Measurements from ENCODE around the gene PDE8A.

PDE8A gene

DNA sequence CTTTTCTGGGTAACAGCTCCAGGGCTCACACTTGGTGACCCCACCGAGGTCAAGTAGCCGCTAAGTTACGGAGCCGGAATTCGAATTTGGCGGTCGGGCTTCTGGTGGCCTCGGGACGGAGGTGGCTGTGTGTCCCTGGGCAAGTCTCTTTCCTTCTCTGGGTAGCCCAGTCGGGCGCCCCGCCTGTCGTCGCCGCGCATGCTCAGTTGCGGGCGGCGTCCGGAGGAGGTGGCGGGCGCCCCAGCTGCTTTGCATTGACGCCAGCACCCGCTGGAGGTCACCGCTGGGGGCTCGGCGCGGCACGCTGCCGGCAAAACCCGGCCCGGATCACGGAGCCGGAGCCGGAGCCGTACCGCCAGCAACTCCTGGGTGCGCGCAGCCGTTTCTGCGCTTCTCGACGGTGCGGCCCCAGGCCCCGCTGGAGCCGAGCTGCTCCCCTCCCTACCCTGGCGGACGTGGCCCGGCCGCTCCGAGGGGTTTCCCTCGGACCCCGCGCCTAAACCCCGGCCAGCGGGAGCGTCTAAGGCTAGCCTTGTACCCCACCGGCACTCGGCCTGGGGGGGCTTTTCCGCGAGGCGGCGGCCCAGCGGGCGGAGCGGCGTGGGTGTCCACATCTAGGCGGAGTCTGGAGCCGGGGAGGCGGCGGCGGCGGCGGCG, 474 bp upstream of the PDE8A start:
- Histone ChIP-seq H3K27ac (ENCODE audit: low read length) (peak overlapping the region; percentile 91), H3K9ac (ENCODE audit: low read length) (peak overlapping the region; percentile 85), H3K79me2 (ENCODE audit: low read length) (peaks cover 12% of the 10 kb centered on the region; the same call in 1 of the 2 replicates), H3K4me1 (ENCODE audit: low read length) (no peaks in the 10 kb centered on the region; the same call in 1 of the 2 replicates), H3K9me2 (replicated peaks; ENCODE audit: insufficient read depth, low read length) (no peaks in the 10 kb centered on the region), H3K4me2 (ENCODE audit: low read depth, low read length) (peak overlapping the region; percentile 82; the same call in 1 of the 2 replicates), H3K4me3 (ENCODE audit: low read length) (peak overlapping the region; percentile 97), H3K27me3 (replicated peaks; ENCODE audit: insufficient read depth, low read length) (no peaks in the 10 kb centered on the region), H4K20me1 (ENCODE audit: insufficient read depth, low read length) (no peaks in the 10 kb centered on the region), H3F3A (ENCODE audit: insufficient read depth, low read length) (0 out of 2 replicates have a peak, but pooled peaks cover 3% of the 10 kb centered on the region), H3K9me3 (replicated peaks; ENCODE audit: insufficient read depth, low read length) (no peaks in the 10 kb centered on the region), H2AFZ (ENCODE audit: low read length) (peak overlapping the region; percentile 94), H3K36me3 (replicated peaks; ENCODE audit: insufficient read depth, low read length) (no peaks in the 10 kb centered on the region)
- TF ChIP-seq EZH2phosphoT487 (IDR thresholded peaks at IDR 0.05; ENCODE audit: low read length) (no peak), EZH2 (optimal IDR thresholded peaks at IDR 0.05; ENCODE audit: low read depth, low read length) (no peak)
- TF ChIP-seq, protein P1, sequence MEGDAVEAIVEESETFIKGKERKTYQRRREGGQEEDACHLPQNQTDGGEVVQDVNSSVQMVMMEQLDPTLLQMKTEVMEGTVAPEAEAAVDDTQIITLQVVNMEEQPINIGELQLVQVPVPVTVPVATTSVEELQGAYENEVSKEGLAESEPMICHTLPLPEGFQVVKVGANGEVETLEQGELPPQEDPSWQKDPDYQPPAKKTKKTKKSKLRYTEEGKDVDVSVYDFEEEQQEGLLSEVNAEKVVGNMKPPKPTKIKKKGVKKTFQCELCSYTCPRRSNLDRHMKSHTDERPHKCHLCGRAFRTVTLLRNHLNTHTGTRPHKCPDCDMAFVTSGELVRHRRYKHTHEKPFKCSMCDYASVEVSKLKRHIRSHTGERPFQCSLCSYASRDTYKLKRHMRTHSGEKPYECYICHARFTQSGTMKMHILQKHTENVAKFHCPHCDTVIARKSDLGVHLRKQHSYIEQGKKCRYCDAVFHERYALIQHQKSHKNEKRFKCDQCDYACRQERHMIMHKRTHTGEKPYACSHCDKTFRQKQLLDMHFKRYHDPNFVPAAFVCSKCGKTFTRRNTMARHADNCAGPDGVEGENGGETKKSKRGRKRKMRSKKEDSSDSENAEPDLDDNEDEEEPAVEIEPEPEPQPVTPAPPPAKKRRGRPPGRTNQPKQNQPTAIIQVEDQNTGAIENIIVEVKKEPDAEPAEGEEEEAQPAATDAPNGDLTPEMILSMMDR (IDR thresholded peaks at IDR 0.05; ENCODE audit: low read length) = no peak
- peak; percentile 98 for DNase-seq

DNA sequence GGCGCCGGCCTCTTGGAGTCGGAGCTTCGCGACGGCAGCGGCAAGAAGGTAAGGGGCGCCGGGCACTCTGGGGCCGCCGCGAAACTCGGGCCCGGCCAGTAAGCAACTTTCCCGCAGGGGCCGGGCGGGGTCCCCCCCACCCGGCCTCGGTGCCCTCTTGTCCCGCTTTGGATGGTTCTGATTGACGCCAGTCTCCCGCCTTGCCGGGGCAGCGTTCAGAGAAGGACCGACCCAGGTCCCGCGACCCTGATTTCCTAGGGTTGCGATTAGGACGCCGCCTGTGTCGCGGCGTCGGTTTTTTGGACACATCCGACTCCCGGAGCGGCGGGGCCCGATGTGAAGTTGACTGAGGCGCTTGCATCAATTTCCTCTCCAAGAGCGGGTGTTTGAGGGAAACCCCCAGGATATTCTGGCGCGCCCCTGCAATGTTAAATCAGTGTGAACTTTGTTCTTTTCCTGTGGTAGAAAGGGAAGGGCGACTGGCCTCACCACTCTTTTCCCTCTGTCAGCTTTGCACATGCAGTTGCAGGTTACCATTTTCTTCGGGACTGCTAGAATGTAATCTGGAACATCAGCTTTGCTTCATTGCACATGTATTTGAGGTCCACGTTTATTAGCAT, 755 bp downstream of the PDE8A start:
- Histone ChIP-seq H3K79me2 (ENCODE audit: low read length) (peaks cover 14% of the 10 kb centered on the region), H3K4me1 (ENCODE audit: low read length) (no peaks in the 10 kb centered on the region; the same call in 1 of the 2 replicates), H3K36me3 (replicated peaks; ENCODE audit: insufficient read depth, low read length) (no peaks in the 10 kb centered on the region), H4K20me1 (ENCODE audit: insufficient read depth, low read length) (no peaks in the 10 kb centered on the region), H3K9me3 (replicated peaks; ENCODE audit: insufficient read depth, low read length) (no peaks in the 10 kb centered on the region), H3K9ac (ENCODE audit: low read length) (no peak overlapping the region), H3F3A (ENCODE audit: insufficient read depth, low read length) (0 out of 2 replicates have a peak, but pooled peaks cover 3% of the 10 kb centered on the region), H3K4me2 (ENCODE audit: low read depth, low read length) (peak overlapping the region; percentile 45; the same call in 1 of the 2 replicates), H3K27me3 (replicated peaks; ENCODE audit: insufficient read depth, low read length) (no peaks in the 10 kb centered on the region), H3K4me3 (ENCODE audit: low read length) (peak overlapping the region; percentile 97), H3K27ac (ENCODE audit: low read length) (no peak overlapping the region), H2AFZ (ENCODE audit: low read length) (no peak overlapping the region), H3K9me2 (replicated peaks; ENCODE audit: insufficient read depth, low read length) (no peaks in the 10 kb centered on the region)
- no peak for DNase-seq
- TF ChIP-seq EZH2phosphoT487 (IDR thresholded peaks at IDR 0.05; ENCODE audit: low read length) (no peak), EZH2 (optimal IDR thresholded peaks at IDR 0.05; ENCODE audit: low read depth, low read length) (no peak)
- TF ChIP-seq, protein P1 (IDR thresholded peaks at IDR 0.05; ENCODE audit: low read length) = no peak

DNA sequence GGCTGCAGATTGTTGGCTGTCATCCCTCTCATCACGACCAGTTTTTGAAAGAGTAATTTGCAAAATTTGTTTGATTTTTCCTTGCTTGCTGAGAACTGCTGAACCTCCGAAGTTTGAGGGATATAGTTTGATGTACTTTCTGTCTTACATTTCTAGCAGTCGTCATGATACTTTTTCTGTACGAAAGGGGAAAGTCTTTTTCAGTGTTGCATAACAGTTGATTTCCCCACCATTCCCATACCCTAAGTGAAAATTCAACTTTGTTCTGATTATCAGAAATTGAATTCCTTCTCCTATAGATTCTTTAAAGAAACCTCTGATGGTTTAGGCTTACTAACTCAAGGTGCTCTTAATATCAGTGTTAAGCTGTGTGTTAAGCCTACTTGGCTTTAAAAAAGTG, 1.6 kb downstream of the PDE8A start:
- Histone ChIP-seq H3K79me2 (ENCODE audit: low read length) (peaks cover 19% of the 10 kb centered on the region), H4K20me1 (ENCODE audit: insufficient read depth, low read length) (no peaks in the 10 kb centered on the region), H3K4me2 (ENCODE audit: low read depth, low read length) (no peak overlapping the region), H3K27me3 (replicated peaks; ENCODE audit: insufficient read depth, low read length) (no peaks in the 10 kb centered on the region), H3K9me2 (replicated peaks; ENCODE audit: insufficient read depth, low read length) (no peaks in the 10 kb centered on the region), H3K27ac (ENCODE audit: low read length) (no peak overlapping the region), H3K36me3 (replicated peaks; ENCODE audit: insufficient read depth, low read length) (no peaks in the 10 kb centered on the region), H3K4me1 (ENCODE audit: low read length) (no peaks in the 10 kb centered on the region; the same call in 1 of the 2 replicates), H3F3A (ENCODE audit: insufficient read depth, low read length) (0 out of 2 replicates have a peak, but pooled peaks cover 3% of the 10 kb centered on the region), H3K4me3 (ENCODE audit: low read length) (no peak overlapping the region), H3K9ac (ENCODE audit: low read length) (no peak overlapping the region), H3K9me3 (replicated peaks; ENCODE audit: insufficient read depth, low read length) (no peaks in the 10 kb centered on the region), H2AFZ (ENCODE audit: low read length) (no peak overlapping the region)
- no peak for DNase-seq
- no peak for TF ChIP-seq EZH2phosphoT487 (IDR thresholded peaks at IDR 0.05; ENCODE audit: low read length)
